ENCODE measurements around the gene LAPTM5. TPM values are rescaled to one million over a fixed set of nuclear protein-coding genes. Genes with fewer than 3 reads are reported as not detected.

LAPTM5 gene
- total RNA-seq, 1 experiment from 2014 or later, result 1.5 TPM

DNA sequence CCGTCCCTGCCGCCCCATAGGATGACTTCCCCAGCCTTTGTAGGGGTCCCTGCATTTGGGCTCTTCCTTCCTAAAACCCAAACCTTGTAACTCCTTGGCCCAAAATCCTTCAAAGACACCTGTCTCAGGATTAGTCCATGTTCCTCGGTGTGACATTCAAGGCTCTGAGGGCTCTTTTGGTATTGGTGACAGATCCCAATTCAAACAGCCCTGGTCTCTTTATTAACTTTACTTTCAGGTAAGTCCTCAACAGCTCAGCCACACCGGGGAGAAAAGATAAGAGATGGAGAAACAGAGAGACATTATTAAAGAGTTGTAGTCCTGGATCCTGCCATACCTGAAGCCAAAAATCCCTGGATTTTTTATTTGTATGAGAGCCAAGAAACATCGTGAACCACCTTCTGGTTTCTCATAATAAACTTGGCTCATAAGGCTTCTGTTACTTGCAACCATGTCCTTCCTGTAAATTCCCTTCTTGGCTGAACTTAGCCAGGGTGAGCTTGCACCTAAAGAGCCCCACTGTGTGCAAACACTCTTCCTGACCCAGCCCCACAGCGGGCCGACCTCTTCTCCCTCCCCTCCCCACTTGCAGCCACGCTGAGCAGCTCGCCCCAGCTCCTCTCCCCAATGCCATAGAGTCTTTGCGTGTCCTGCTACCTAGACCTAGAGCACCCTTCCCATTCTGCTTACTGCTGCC is 26.3 kb downstream of the LAPTM5 start:
- H2AFZ ChIP-seq (ENCODE audit: low read depth, low read length, poor library complexity, severe bottlenecking), result no peak overlapping the region
- H3K27me3 ChIP-seq (ENCODE audit: insufficient read depth, low read length), result no peaks in the 10 kb centered on the region
- H4K20me1 ChIP-seq (ENCODE audit: insufficient read depth), result no peaks in the 10 kb centered on the region
- no peaks in the 10 kb centered on the region for H3K9me2 ChIP-seq (ENCODE audit: insufficient read depth)
- TF ChIP-seq YY1 (IDR thresholded peaks at IDR 0.05; ENCODE audit: extremely low read depth, insufficient replicate concordance, low read depth, low read length) (no peak), RAD21 (IDR thresholded peaks at IDR 0.05; ENCODE audit: low read depth) (no peak), ZFX (IDR thresholded peaks at IDR 0.05) (no peak), ZNF274 (IDR thresholded peaks at IDR 0.05; ENCODE audit: low read depth, low read length) (no peak), CBX3 (IDR thresholded peaks at IDR 0.05; ENCODE audit: low read depth) (no peak), SP1 (IDR thresholded peaks at IDR 0.05; ENCODE audit: low read depth) (no peak), JUND (IDR thresholded peaks at IDR 0.05) (no peak)
- no peak overlapping the region for H3K27ac ChIP-seq (ENCODE audit: low read depth, low read length)
- no TSS peak for BruUV-seq (replicated peaks)
- no peak overlapping the region for H3K9ac ChIP-seq (ENCODE audit: low read length)
- H3K9me3 ChIP-seq (ENCODE audit: control insufficient read depth in 1 of 2, insufficient read depth in 1 of 2, low read depth in 1 of 2, low read length in 2 of 2), result no peaks in the 10 kb centered on the region
- intact Hi-C loops (cut with micrococcal nuclease), result no loop called here
- DNase-seq (ENCODE audit: low read depth, low spot score), result no peak
- ChIA-PET RAD21 (ENCODE audit: low non-redundant PET in 1 of 2, low total read pairs in 2 of 2, uncharacterized antibody in 2 of 2, unreplicated experiment in 2 of 2) (no interaction called here), CTCF (no interaction called here), POLR2A (no interaction called here)
- H3K4me2 ChIP-seq (ENCODE audit: low read length), result no peak overlapping the region
- H3K79me2 ChIP-seq (ENCODE audit: insufficient read depth, low read length), result no peaks in the 10 kb centered on the region
- H3K4me1 ChIP-seq (ENCODE audit: control insufficient read depth in 1 of 2, insufficient read depth in 2 of 2, low read length in 2 of 2), result no peaks in the 10 kb centered on the region
- no peaks in the 10 kb centered on the region for H3K36me3 ChIP-seq (ENCODE audit: control insufficient read depth in 1 of 2, insufficient read depth in 2 of 2, low read length in 2 of 2)
- no peak overlapping the region for H3K4me3 ChIP-seq (replicated peaks in 1 of 2; ENCODE audit: low read depth in 1 of 2, low read length in 2 of 2)
- no peak for ATAC-seq

DNA sequence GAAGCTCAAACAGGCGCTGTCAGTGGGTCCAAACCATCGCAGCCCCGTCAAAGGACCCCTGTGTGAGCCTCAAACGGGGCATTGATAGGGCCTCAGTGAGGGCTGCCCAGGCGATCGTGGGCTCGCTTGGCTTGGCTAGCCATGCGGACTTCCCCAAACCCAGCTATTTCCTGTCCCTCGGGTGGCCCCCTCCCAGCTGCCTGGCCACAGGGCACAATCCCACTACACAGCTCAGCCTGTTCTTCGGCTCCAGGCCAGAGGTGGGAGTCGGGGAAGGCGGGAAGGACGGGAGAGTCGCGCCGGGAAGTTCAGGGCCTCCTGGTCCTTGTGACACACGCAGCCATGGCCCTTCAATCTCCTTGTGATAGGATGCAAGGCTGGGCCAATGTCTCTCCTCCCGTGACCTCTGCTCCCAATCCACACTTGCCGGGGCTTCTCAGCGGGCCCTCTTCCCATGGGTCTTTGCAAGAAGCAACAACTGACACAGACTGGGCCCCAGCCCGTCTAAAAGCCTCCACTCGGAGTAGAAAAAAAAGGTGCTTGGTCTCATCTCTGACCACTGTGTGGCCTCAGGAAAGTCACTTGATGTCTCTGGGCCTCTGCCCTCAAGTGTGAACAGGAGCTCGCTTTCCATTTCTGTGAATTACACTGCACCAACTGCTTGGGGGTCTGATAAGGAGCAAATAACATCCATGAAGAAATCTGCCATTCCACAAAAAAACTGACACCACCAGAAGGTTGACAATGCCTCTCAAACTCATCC is 27.0 kb downstream of the LAPTM5 start:
- no peak overlapping the region for H3K4me2 ChIP-seq (ENCODE audit: low read length)
- H3K36me3 ChIP-seq (ENCODE audit: control insufficient read depth in 1 of 2, insufficient read depth in 2 of 2, low read length in 2 of 2), result no peaks in the 10 kb centered on the region
- no peaks in the 10 kb centered on the region for H3K9me2 ChIP-seq (ENCODE audit: insufficient read depth)
- no peaks in the 10 kb centered on the region for H4K20me1 ChIP-seq (ENCODE audit: insufficient read depth)
- no peak for DNase-seq (ENCODE audit: low read depth, low spot score)
- ChIA-PET CTCF (interaction anchor here (1.4 to 1.6 kb wide), 2 partner anchors 12 to 49 kb away, joined by 4 to 5 read pairs; no protein-coding TSS in a partner anchor), RAD21 (ENCODE audit: low non-redundant PET in 1 of 2, low total read pairs in 2 of 2, uncharacterized antibody in 2 of 2, unreplicated experiment in 2 of 2) (no interaction called here), POLR2A (no interaction called here)
- BruUV-seq (replicated peaks), result no TSS peak
- H3K9me3 ChIP-seq (ENCODE audit: control insufficient read depth in 1 of 2, insufficient read depth in 1 of 2, low read depth in 1 of 2, low read length in 2 of 2), result no peaks in the 10 kb centered on the region
- H3K27ac ChIP-seq (ENCODE audit: low read depth, low read length), result no peak overlapping the region
- no peaks in the 10 kb centered on the region for H3K27me3 ChIP-seq (ENCODE audit: insufficient read depth, low read length)
- H3K4me3 ChIP-seq (replicated peaks in 1 of 2; ENCODE audit: low read depth in 1 of 2, low read length in 2 of 2), result no peak overlapping the region
- no peak for ATAC-seq
- no peaks in the 10 kb centered on the region for H3K4me1 ChIP-seq (ENCODE audit: control insufficient read depth in 1 of 2, insufficient read depth in 2 of 2, low read length in 2 of 2)
- H2AFZ ChIP-seq (ENCODE audit: low read depth, low read length, poor library complexity, severe bottlenecking), result no peak overlapping the region
- TF ChIP-seq EZH2phosphoT487 (IDR thresholded peaks at IDR 0.05; ENCODE audit: borderline replicate concordance) (no peak), ELF1 (IDR thresholded peaks at IDR 0.05; ENCODE audit: borderline replicate concordance, low read depth) (no peak)
- TF ChIP-seq, protein P1, sequence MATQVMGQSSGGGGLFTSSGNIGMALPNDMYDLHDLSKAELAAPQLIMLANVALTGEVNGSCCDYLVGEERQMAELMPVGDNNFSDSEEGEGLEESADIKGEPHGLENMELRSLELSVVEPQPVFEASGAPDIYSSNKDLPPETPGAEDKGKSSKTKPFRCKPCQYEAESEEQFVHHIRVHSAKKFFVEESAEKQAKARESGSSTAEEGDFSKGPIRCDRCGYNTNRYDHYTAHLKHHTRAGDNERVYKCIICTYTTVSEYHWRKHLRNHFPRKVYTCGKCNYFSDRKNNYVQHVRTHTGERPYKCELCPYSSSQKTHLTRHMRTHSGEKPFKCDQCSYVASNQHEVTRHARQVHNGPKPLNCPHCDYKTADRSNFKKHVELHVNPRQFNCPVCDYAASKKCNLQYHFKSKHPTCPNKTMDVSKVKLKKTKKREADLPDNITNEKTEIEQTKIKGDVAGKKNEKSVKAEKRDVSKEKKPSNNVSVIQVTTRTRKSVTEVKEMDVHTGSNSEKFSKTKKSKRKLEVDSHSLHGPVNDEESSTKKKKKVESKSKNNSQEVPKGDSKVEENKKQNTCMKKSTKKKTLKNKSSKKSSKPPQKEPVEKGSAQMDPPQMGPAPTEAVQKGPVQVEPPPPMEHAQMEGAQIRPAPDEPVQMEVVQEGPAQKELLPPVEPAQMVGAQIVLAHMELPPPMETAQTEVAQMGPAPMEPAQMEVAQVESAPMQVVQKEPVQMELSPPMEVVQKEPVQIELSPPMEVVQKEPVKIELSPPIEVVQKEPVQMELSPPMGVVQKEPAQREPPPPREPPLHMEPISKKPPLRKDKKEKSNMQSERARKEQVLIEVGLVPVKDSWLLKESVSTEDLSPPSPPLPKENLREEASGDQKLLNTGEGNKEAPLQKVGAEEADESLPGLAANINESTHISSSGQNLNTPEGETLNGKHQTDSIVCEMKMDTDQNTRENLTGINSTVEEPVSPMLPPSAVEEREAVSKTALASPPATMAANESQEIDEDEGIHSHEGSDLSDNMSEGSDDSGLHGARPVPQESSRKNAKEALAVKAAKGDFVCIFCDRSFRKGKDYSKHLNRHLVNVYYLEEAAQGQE (IDR thresholded peaks at IDR 0.05; ENCODE audit: low read depth), result no peak
- H3K79me2 ChIP-seq (ENCODE audit: insufficient read depth, low read length), result no peaks in the 10 kb centered on the region
- intact Hi-C loops (cut with micrococcal nuclease), result no loop called here
- H3K9ac ChIP-seq (ENCODE audit: low read length), result no peak overlapping the region

Measured in HCT116 (cell line).